Pons (tissue), 1 donor: ENCODE measurements around the gene TSG101.

Experiments used
- DNase-seq: peaks from one replicate; pipeline ENCODE4 v3.0.0-alpha.2; 2016; ENCODE audit warnings: low spot score

TSG101 gene

GRCh38 chr11:18526521-18527296 is at the start of gene TSG101:
TSS of gene TSG101 (minus strand) at chr11:18526942. CDS start at chr11:18526816, 126 bp downstream.
- peak; percentile 93 for DNase-seq

GRCh38 chr11:18575361-18575760 is 48.6 kb upstream of the TSG101 start:
- DNase-seq = no peak

- no peak for DNase-seq
These were observed 40.3 kb upstream of the TSG101 start for GRCh38 chr11:18567081-18567480.

GRCh38 chr11:18566406-18566805 is 39.7 kb upstream of the TSG101 start:
- DNase-seq = no peak

- DNase-seq = no peak
These were observed 37.4 kb upstream of the TSG101 start for GRCh38 chr11:18564149-18564548.

- DNase-seq = no peak
These were observed 36.5 kb upstream of the TSG101 start for GRCh38 chr11:18563090-18563730.

- no peak for DNase-seq
These were observed 21.3 kb upstream of the TSG101 start for GRCh38 chr11:18548001-18548400.

GRCh38 chr11:18540207-18541009 is 13.7 kb upstream of the TSG101 start:
- DNase-seq = peak; percentile 42

- no peak for DNase-seq
These were observed 9.5 kb upstream of the TSG101 start for GRCh38 chr11:18536209-18536608.

- DNase-seq = no peak
These were observed 7.5 kb upstream of the TSG101 start for GRCh38 chr11:18534245-18534644.

- no peak for DNase-seq
These were observed 6.6 kb upstream of the TSG101 start for GRCh38 chr11:18533365-18533764.

- DNase-seq = peak; percentile 16
These were observed 770 bp upstream of the TSG101 start for GRCh38 chr11:18527512-18527911.

- DNase-seq = peak; percentile 8
These were observed 617 bp downstream of the TSG101 start for GRCh38 chr11:18526130-18526520.

GRCh38 chr11:18524248-18524647 is 2.5 kb downstream of the TSG101 start:
- DNase-seq = no peak

GRCh38 chr11:18523084-18523483 is 3.7 kb downstream of the TSG101 start:
- no peak for DNase-seq

GRCh38 chr11:18522388-18522787 is 4.4 kb downstream of the TSG101 start:
- no peak for DNase-seq

GRCh38 chr11:18521122-18521521 is 5.6 kb downstream of the TSG101 start:
- DNase-seq = no peak

- DNase-seq = no peak
These were observed 24.4 kb downstream of the TSG101 start for GRCh38 chr11:18502352-18502751.

- DNase-seq = no peak
These were observed 25.1 kb downstream of the TSG101 start for GRCh38 chr11:18501629-18502028.

GRCh38 chr11:18498039-18498438 is 28.7 kb downstream of the TSG101 start:
- DNase-seq = no peak

- no peak for DNase-seq
These were observed 31.0 kb downstream of the TSG101 start for GRCh38 chr11:18495703-18496102.

GRCh38 chr11:18495271-18495670 is 31.5 kb downstream of the TSG101 start:
- DNase-seq = no peak

GRCh38 chr11:18493310-18493709 is 33.4 kb downstream of the TSG101 start:
- no peak for DNase-seq
